ENCODE measurements around the gene NPAS3.

The NPAS3 gene

GRCh38 chr14:33098016-33098415 lies 159.3 kb downstream of the NPAS3 start:
- Histone ChIP-seq H3K4me3 (ENCODE audit: low read depth, low read length) (no peak overlapping the region), H3K9me3 (ENCODE audit: control insufficient read depth, insufficient read depth, low read depth, low read length) (no peaks in the 10 kb centered on the region), H3K36me3 (ENCODE audit: control insufficient read depth in 2 of 2, insufficient read depth in 1 of 2, low read length in 2 of 2) (no peaks in the 10 kb centered on the region), H3K27ac (ENCODE audit: extremely low read depth, low read depth, low read length) (no peak overlapping the region), H3K4me1 (ENCODE audit: control insufficient read depth, insufficient read depth, low read length) (no peaks in the 10 kb centered on the region)
- ChIA-PET CTCF (interaction anchor here (1.1 kb wide), 1 partner anchor 15 kb away, joined by 6 read pairs; no protein-coding TSS in a partner anchor), POLR2A (no interaction called here)
- TF ChIP-seq SETDB1 (IDR thresholded peaks at IDR 0.05; ENCODE audit: insufficient read length, low read length), result no peak
- no peak for TF ChIP-seq GLIS2 (tag by site-specific recombination; IDR thresholded peaks at IDR 0.05)
- TF ChIP-seq PRDM2 (tag by site-specific recombination; IDR thresholded peaks at IDR 0.05; ENCODE audit: borderline replicate concordance), result no peak
- TF ChIP-seq ZNF658 (tag by site-specific recombination; IDR thresholded peaks at IDR 0.05), result no peak
- TF ChIP-seq ZNF677 (tag by site-specific recombination; IDR thresholded peaks at IDR 0.05), result no peak
- TF ChIP-seq BCL11A (tag by site-specific recombination; IDR thresholded peaks at IDR 0.05; ENCODE audit: low read depth), result no peak
- TF ChIP-seq ZSCAN23 (tag by site-specific recombination; IDR thresholded peaks at IDR 0.05), result no peak

- H3K4me3 ChIP-seq (ENCODE audit: low read depth, low read length), result no peak overlapping the region
- H3K27ac ChIP-seq (ENCODE audit: extremely low read depth, low read depth, low read length), result no peak overlapping the region
- H3K9me3 ChIP-seq (ENCODE audit: control insufficient read depth, insufficient read depth, low read depth, low read length), result no peaks in the 10 kb centered on the region
- H3K4me1 ChIP-seq (ENCODE audit: control insufficient read depth, insufficient read depth, low read length), result no peaks in the 10 kb centered on the region
- no peaks in the 10 kb centered on the region for H3K36me3 ChIP-seq (ENCODE audit: control insufficient read depth in 2 of 2, insufficient read depth in 1 of 2, low read length in 2 of 2)
- POLR2A ChIA-PET, result no interaction called here
- CTCF ChIA-PET, result no interaction called here
- TF ChIP-seq ZNF704 (tag by site-specific recombination; IDR thresholded peaks at IDR 0.05) (no peak), ZNF639 (tag by site-specific recombination; IDR thresholded peaks at IDR 0.05) (no peak), MEIS1 (CRISPR knock-in tag; IDR thresholded peaks at IDR 0.05; ENCODE audit: borderline replicate concordance) (no peak), ZNF174 (tag by site-specific recombination; IDR thresholded peaks at IDR 0.05) (no peak), ZIC2 (tag by site-specific recombination; IDR thresholded peaks at IDR 0.05) (no peak), ZNF266 (tag by site-specific recombination; IDR thresholded peaks at IDR 0.05; ENCODE audit: low read depth) (no peak), ZBTB48 (tag by site-specific recombination; IDR thresholded peaks at IDR 0.05) (no peak), PBX3 (CRISPR knock-in tag; IDR thresholded peaks at IDR 0.05) (no peak), ZNF660 (tag by site-specific recombination; IDR thresholded peaks at IDR 0.05) (no peak), GFI1B (tag by site-specific recombination; IDR thresholded peaks at IDR 0.05) (no peak), ZNF843 (tag by site-specific recombination; IDR thresholded peaks at IDR 0.05) (no peak), ATF2 (tag by site-specific recombination; IDR thresholded peaks at IDR 0.05; ENCODE audit: low read depth) (no peak), ZNF280D (tag by site-specific recombination; IDR thresholded peaks at IDR 0.05) (no peak), EGR2 (tag by site-specific recombination; IDR thresholded peaks at IDR 0.05; ENCODE audit: low read depth) (no peak)
Observed at GRCh38 chr14:33103489-33103888, 164.8 kb downstream of the NPAS3 start.
